K562 (cell line): Measurements from ENCODE around the gene IFFO2.

Experiments
- POLR2A ChIP-seq: fragments of 450-650 bp; conservative IDR thresholded peaks from 2 replicates; pipeline ENCODE4 v1.6.1; 2016
- TEAD4 ChIP-seq, 2 experiments: sonication (generic) in 1 of 2; formaldehyde crosslinking in 1 of 2; IDR thresholded peaks; 2 replicates each; pipeline versions ENCODE4 v1.6.1 to v1.8.0; 2012 to 2022; ENCODE audit warnings: borderline replicate concordance in 1 of 2, inconsistent platforms in 1 of 2, low read length in 1 of 2, mild to moderate bottlenecking in 1 of 2, missing genetic modification reagents in 1 of 2
- ZNF589 ChIP-seq: fragments of 200-800 bp; sonication (Bioruptor generic); IDR thresholded peaks from 2 replicates; pipeline ENCODE4 v1.6.1; 2016; ENCODE audit warnings: low read depth, missing genetic modification characterization, missing compliant biosample characterization
- TF ChIP-seq, protein P1 (sequence below): sonication (generic); formaldehyde crosslinking; IDR thresholded peaks from 2 replicates; pipeline ENCODE4 v1.8.1; 2022; ENCODE audit warnings: missing genetic modification reagents

- TF ChIP-seq, protein P1, sequence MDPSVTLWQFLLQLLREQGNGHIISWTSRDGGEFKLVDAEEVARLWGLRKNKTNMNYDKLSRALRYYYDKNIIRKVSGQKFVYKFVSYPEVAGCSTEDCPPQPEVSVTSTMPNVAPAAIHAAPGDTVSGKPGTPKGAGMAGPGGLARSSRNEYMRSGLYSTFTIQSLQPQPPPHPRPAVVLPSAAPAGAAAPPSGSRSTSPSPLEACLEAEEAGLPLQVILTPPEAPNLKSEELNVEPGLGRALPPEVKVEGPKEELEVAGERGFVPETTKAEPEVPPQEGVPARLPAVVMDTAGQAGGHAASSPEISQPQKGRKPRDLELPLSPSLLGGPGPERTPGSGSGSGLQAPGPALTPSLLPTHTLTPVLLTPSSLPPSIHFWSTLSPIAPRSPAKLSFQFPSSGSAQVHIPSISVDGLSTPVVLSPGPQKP (CRISPR knock-in tag): no peak
- TF ChIP-seq ZNF589 (CRISPR knock-in tag): no peak
- no peak for TF ChIP-seq POLR2A
- no peak for TF ChIP-seq TEAD4 (IDR thresholded peaks at IDR 0.05; ENCODE audit: low read length)
- TF ChIP-seq TEAD4 (CRISPR knock-in tag; IDR thresholded peaks at IDR 0.05; ENCODE audit: borderline replicate concordance): 0 out of 2 replicates have a peak, but pooled peaks have one; percentile 26
Observed at GRCh38 chr1:18875107-18875795, 81.2 kb downstream of the IFFO2 start.
